Panc1 (cell line): ENCODE data around the gene RRAS2.

ENCODE experiments used
- CTCF ChIP-seq: fragments of 450-650 bp; IDR thresholded peaks from 2 replicates; pipeline ENCODE4 v1.5.1; 2017; ENCODE audit warnings: mild to moderate bottlenecking
- POLR2AphosphoS5 ChIP-seq: IDR thresholded peaks from 2 replicates; pipeline ENCODE4 v1.6.1; 2012; ENCODE audit warnings: mild to moderate bottlenecking, low read depth, low read length, moderate library complexity
- SIN3A ChIP-seq: IDR thresholded peaks from 2 replicates; pipeline ENCODE4 v1.6.1; 2012; ENCODE audit warnings: low read depth, mild to moderate bottlenecking, low read length, moderate library complexity, borderline replicate concordance; ENCODE audit not compliant: insufficient read depth

- TF ChIP-seq CTCF = no peak
- TF ChIP-seq SIN3A = no peak
- no peak for TF ChIP-seq POLR2AphosphoS5
Measured at GRCh38 chr11:14304601-14305000, 54.4 kb downstream of the RRAS2 start.
